Endodermal cell (in vitro differentiated cells): ENCODE results near the gene CDH11. TPM values are rescaled to one million over a fixed set of nuclear protein-coding genes. Genes with fewer than 3 reads are reported as not detected.

Experiments used
- DNase-seq: peaks from one replicate; pipeline ENCODE4 v3.0.0-alpha.2; 2017
- H3K27ac ChIP-seq: 2 replicates; pipeline ENCODE4 v1.5.1; 2013; ENCODE audit warnings: mild to moderate bottlenecking, low read depth, low read length, moderate library complexity
- H3K27me3 ChIP-seq: 2 replicates; pipeline ENCODE4 v1.6.1; 2013; ENCODE audit warnings: mild to moderate bottlenecking, low read length, moderate library complexity; ENCODE audit not compliant: insufficient read depth, control insufficient read depth, poor library complexity, severe bottlenecking
- H3K36me3 ChIP-seq: 2 replicates; pipeline ENCODE4 v1.7.0; 2013; ENCODE audit warnings: mild to moderate bottlenecking, low read length, moderate library complexity; ENCODE audit not compliant: control insufficient read depth, insufficient read depth
- H3K4me1 ChIP-seq: one replicate; pipeline ENCODE4 v1.7.0; 2013; ENCODE audit warnings: low read length; ENCODE audit not compliant: control insufficient read depth, insufficient read depth
- H3K4me3 ChIP-seq: 2 replicates; pipeline ENCODE4 v1.5.1; 2013; ENCODE audit warnings: mild to moderate bottlenecking, low read length, moderate library complexity
- H3K9ac ChIP-seq: 2 replicates; pipeline ENCODE4 v1.6.1; 2013; ENCODE audit warnings: mild to moderate bottlenecking, low read length, moderate library complexity; ENCODE audit not compliant: poor library complexity, severe bottlenecking; ENCODE audit errors: extremely low read depth
- H3K9me3 ChIP-seq: 2 replicates; pipeline ENCODE4 v1.6.1; 2013; ENCODE audit warnings: mild to moderate bottlenecking, low read length, moderate library complexity; ENCODE audit not compliant: control insufficient read depth
- H3K27ac Mint-ChIP-seq: 2 replicates; pipeline ENCODE4 v1.8.0; 2020; ENCODE audit warnings: mixed read lengths
- H3K27me3 Mint-ChIP-seq: 2 replicates; pipeline ENCODE4 v1.8.0; 2021; ENCODE audit warnings: mild to moderate bottlenecking, mixed read lengths; ENCODE audit not compliant: insufficient read depth
- H3K36me3 Mint-ChIP-seq: 2 replicates; pipeline ENCODE4 v1.8.0; 2020; ENCODE audit warnings: low read depth, mixed read lengths
- H3K4me1 Mint-ChIP-seq: 2 replicates; pipeline ENCODE4 v1.8.0; 2020; ENCODE audit warnings: mixed read lengths
- H3K4me3 Mint-ChIP-seq: 2 replicates; pipeline ENCODE4 v1.8.0; 2020; ENCODE audit warnings: mild to moderate bottlenecking, moderate library complexity, mixed read lengths
- H3K9me3 Mint-ChIP-seq: 2 replicates; pipeline ENCODE4 v1.8.0; 2020; ENCODE audit warnings: mild to moderate bottlenecking, mixed read lengths
- WGBS, 2 experiments: methylation state at CpG; one replicate each; pipeline versions ENCODE4 v1.1.5 to v1.1.7; 2013; ENCODE audit warnings: missing lambda C conversion rate in 2 of 2, mixed read lengths in 1 of 2; ENCODE audit not compliant: insufficient coverage in 1 of 2, insufficient read length in 1 of 2; 5-methylcytosine and 5-hydroxymethylcytosine counted together
- total RNA-seq, 2 donors: library from RNA; stranded (reverse); fragmentation: NEBNext Ultra II Directional in 1 of 2; extraction: Animal tissue kit (Norgen Biotek cat#: 25700) in 1 of 2; gene quantifications; 2 replicates in 1 of 2; 3 replicates in 1 of 2; pipeline ENCODE4 v1.2.1, GENCODE V29; 2021
- TF ChIP-seq, protein P1 (sequence below): fragments of 200-600 bp; sonication (generic); conservative IDR thresholded peaks from 2 replicates; pipeline ENCODE4 v1.5.0; 2021; ENCODE audit warnings: antibody characterized with exemption, mild to moderate bottlenecking

The CDH11 gene
- total RNA-seq, 2 donors from 2014 or later: 0.73 to 2.9 TPM

DNA sequence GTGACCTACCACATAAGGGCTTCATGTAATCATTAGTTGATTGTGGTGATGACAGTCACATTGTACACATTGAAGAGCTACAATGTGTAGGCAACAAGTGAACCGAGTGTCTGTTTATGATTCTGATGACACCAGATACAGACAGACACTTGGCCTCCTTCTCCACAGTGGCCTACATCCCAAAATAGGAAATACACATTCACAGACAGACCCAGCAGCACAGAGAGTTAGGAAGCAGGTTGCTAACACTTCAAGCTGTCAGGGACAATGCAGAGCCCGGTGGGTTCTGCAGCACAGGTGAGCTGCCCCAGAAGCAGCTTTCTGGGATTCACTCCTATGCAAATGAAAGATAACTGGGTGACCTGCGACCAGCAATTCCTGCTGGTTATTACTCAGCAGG is 72.2 kb downstream of the CDH11 start:
- no peak overlapping the region for H3K27ac ChIP-seq
- Mint-ChIP-seq H3K36me3 (no peaks in the 10 kb centered on the region), H3K27ac (no peak overlapping the region), H3K9me3 (no peaks in the 10 kb centered on the region), H3K4me3 (no peak overlapping the region), H3K27me3 (no peaks in the 10 kb centered on the region), H3K4me1 (peaks cover 3% of the 10 kb centered on the region)
- H3K4me3 ChIP-seq: no peak overlapping the region
- H3K9me3 ChIP-seq: no peaks in the 10 kb centered on the region
- WGBS, 2 experiments: 83 to 88% methylated on average over 3 of the region's 3 CpGs
- H3K27me3 ChIP-seq: no peaks in the 10 kb centered on the region
- H3K9ac ChIP-seq: no peak overlapping the region
- no peaks in the 10 kb centered on the region for H3K4me1 ChIP-seq
- no peaks in the 10 kb centered on the region for H3K36me3 ChIP-seq
- DNase-seq: no peak
- TF ChIP-seq, protein P1, sequence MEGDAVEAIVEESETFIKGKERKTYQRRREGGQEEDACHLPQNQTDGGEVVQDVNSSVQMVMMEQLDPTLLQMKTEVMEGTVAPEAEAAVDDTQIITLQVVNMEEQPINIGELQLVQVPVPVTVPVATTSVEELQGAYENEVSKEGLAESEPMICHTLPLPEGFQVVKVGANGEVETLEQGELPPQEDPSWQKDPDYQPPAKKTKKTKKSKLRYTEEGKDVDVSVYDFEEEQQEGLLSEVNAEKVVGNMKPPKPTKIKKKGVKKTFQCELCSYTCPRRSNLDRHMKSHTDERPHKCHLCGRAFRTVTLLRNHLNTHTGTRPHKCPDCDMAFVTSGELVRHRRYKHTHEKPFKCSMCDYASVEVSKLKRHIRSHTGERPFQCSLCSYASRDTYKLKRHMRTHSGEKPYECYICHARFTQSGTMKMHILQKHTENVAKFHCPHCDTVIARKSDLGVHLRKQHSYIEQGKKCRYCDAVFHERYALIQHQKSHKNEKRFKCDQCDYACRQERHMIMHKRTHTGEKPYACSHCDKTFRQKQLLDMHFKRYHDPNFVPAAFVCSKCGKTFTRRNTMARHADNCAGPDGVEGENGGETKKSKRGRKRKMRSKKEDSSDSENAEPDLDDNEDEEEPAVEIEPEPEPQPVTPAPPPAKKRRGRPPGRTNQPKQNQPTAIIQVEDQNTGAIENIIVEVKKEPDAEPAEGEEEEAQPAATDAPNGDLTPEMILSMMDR: no peak

DNA sequence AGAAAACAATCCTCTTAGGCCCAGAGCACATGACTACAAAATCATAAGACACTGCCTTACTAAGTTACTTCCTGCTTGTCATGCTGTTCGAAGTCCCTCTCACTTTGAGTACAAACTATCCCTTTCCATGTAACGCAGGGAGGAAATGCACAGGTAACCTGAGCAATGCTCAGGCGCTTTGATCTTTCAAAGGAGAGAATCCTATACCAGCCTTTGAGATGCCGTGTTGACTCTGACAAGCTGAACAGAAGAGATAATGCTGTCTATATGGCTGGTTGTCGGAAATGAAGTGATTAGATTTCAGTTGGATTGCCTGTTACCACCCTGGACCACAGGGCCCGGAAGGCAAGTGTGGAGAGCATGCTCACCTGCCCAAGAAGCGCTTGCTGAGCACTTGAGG is 75.9 kb downstream of the CDH11 start:
- H3K9me3 ChIP-seq: no peaks in the 10 kb centered on the region
- no peak overlapping the region for H3K27ac ChIP-seq
- H3K4me3 ChIP-seq: no peak overlapping the region
- TF ChIP-seq, protein P1: no peak
- peaks cover 5% of the 10 kb centered on the region for H3K27me3 Mint-ChIP-seq
- H3K27me3 ChIP-seq: no peaks in the 10 kb centered on the region
- H3K4me3 Mint-ChIP-seq: no peak overlapping the region
- H3K27ac Mint-ChIP-seq: no peak overlapping the region
- WGBS, 2 experiments: 83 to 94% methylated on average over 5 to 7 of the region's 7 CpGs
- no peak for DNase-seq
- no peaks in the 10 kb centered on the region for H3K9me3 Mint-ChIP-seq
- no peaks in the 10 kb centered on the region for H3K36me3 ChIP-seq
- H3K4me1 ChIP-seq: no peaks in the 10 kb centered on the region
- H3K36me3 Mint-ChIP-seq: no peaks in the 10 kb centered on the region
- H3K4me1 Mint-ChIP-seq: peaks cover 5% of the 10 kb centered on the region
- H3K9ac ChIP-seq: no peak overlapping the region

DNA sequence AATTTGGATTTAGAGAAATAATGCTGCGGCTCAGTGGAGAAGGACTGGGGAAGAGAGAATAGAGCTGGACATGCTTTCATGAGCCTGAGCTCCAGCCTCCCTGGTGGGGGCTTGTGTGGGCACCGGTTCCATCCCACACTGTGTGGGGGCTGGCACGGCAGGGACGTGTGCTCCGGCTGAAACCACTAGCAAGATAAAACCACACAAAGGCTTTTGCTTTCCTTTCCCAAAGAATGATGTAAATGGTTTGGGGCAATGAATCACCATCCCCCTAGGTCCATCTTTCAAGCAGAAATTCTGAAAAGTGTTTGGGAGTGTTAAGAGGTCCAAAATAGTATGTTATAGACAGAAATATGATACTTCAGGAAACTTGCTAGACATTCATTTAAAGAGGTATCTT is 77.0 kb downstream of the CDH11 start:
- no peaks in the 10 kb centered on the region for H3K4me1 ChIP-seq
- Mint-ChIP-seq H3K36me3 (no peaks in the 10 kb centered on the region), H3K9me3 (peaks cover 2% of the 10 kb centered on the region), H3K27me3 (peaks cover 7% of the 10 kb centered on the region), H3K27ac (no peak overlapping the region), H3K4me3 (no peak overlapping the region), H3K4me1 (peaks cover 3% of the 10 kb centered on the region)
- DNase-seq: no peak
- H3K27ac ChIP-seq: no peak overlapping the region
- H3K9ac ChIP-seq: no peak overlapping the region
- TF ChIP-seq, protein P1: no peak
- no peak overlapping the region for H3K4me3 ChIP-seq
- no peaks in the 10 kb centered on the region for H3K36me3 ChIP-seq
- no peaks in the 10 kb centered on the region for H3K9me3 ChIP-seq
- WGBS, 2 experiments: 98% methylated on average over 5 of the region's 5 CpGs; no CpG with 5 or more reads in 1 of the 2 experiments
- no peaks in the 10 kb centered on the region for H3K27me3 ChIP-seq
